NCI-H2107 treated with DMSO at 0.1 percent for 48 hours (cell line): ENCODE results near the gene ZNF835.

Source experiments
- DNase-seq: peaks from one replicate; lab custom pipeline; 2025; ENCODE audit not compliant: unreplicated experiment; lab: John Stamatoyannopoulos, UW

The ZNF835 gene

DNA sequence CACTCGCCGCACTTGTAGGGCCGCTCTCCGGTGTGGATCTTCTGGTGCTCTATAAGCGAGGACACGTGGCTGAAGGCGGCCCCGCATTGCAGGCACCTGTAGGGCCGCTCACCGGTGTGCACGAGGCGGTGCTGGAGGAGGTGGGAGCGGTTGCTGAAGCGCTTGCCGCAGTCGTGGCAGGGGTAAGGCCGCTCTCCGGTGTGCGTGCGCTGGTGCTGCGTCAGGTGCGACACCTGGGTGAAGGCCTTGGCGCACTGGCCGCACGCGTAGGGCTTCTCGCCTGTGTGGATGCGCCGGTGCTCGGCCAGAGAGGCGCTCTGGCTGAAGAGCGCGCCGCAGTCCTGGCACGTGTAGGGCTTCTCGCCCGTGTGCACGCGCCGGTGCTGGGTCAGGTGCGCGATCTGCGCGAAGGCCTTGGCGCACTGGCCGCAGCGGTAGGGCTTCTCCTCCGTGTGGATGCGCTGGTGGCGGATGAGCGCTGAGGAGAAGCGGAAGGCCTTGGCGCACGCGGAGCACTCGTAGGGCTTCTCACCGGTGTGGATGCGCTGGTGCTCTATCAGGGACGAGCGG is 7.5 kb downstream of the ZNF835 start:
- DNase-seq = no peak

DNA sequence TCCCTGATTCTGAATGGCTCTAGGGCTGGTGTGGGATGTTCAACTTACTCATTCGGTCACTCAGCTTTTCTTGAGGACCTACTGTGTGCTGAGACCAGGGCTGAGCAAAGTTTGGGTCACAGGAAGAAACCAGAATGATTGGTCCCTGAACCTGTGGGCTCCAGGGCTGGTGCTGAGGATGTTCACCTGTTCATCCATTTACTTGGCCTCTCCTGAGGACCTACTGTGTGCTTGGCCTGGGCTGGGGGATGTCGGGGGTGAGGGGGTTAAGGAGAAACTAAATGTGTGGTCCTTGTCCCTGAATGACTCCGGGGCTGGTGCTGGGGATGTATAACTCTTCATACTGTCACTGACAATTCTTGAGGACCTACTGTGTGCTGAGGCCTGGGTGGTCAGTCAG is 10.3 kb downstream of the ZNF835 start:
- DNase-seq = no peak

DNA sequence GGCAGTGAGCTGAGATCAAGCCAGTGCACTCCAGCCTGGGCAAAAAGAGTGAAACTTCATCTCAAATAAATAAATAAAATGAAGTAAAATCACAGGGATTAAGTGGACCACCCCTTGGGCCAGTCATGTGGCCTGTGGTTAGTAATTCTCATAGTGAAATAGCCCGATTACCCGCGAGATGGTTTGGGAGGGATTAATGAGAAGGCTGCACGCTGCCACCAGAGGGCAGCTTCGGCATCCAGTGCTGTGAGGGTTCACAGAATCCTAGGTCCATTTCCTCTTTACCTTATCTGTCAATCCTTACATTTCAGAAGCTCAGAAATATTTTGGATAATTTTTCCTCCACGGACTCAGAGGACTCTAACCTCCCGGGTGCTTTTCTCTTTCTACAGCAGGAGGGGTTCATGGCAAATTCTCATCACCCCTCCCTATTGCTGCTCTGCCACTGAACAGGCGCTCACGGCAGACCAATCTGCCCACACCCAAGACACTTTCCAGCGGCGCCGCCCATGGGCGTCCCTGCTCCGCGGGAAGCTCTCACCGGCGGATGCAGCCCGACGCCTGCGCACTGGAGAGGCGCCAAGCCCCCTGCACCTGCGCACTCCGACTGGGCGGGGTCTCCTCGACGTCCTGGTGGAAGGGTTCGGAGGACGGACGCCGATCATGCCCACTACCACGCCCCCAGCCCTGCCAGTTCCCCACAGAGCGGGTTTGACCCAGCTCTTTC is 11.0 kb downstream of the ZNF835 start:
- DNase-seq = no peak

- DNase-seq = no peak
Observed at GRCh38 chr19:56654151-56654550, 17.4 kb downstream of the ZNF835 start.

DNA sequence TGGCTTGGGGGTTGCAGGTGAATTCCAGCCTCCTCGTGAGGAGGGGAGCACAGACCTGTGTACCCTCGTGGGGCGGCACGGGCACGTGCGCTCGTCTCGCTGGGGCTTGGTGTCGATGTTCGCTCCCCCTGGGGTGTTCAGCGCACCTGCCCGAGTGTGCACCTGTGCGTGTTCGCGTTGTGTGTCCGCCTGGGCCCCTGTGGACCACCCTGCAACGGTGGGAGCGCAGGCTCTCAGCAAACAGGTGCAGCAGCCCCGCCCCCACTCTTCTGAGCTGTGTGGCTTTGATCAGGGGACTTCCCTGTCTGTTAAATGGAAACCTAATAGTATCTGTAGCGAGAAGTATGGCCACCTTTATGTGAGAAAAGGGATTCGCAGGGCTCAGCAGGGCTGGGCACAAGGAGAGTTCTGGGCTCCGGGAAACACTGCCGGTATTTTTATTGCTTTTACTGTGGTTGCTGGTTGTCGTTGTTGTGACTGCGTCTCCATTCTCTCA is 28.0 kb downstream of the ZNF835 start:
- no peak for DNase-seq

- no peak for DNase-seq
Observed at GRCh38 chr19:56642711-56643459, 28.7 kb downstream of the ZNF835 start, which contains the start of gene SMIM17. SMIM17 (plus strand) TSS chr19:56643159; CDS start chr19:56645668, 2,509 bp downstream.

GRCh38 chr19:56639217-56639616 is 32.3 kb downstream of the ZNF835 start:
- no peak for DNase-seq

- DNase-seq = no peak
Observed at GRCh38 chr19:56637976-56638555, 33.5 kb downstream of the ZNF835 start.

DNA sequence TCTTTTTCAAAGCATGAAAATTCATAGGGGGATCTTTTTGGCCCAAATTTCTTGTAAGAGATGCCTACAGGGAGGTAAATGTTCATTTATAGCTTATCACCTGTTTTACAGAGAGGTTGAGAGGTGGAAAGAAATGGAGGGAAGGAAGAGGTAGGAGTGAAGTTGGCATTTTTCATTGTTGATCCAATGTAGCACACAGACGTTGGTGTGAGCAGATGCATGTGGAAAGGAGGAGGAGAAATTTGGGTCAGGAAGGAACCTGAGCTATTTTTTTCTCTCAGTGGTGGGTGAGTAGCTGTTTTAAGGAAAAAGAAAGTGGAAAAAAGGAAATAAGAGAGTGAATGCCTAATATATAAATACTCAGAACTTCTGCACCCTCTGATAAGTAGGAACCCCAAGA is 38.5 kb downstream of the ZNF835 start:
- DNase-seq = no peak

- no peak for DNase-seq
Observed at GRCh38 chr19:56625708-56626107, 45.8 kb downstream of the ZNF835 start.

DNA sequence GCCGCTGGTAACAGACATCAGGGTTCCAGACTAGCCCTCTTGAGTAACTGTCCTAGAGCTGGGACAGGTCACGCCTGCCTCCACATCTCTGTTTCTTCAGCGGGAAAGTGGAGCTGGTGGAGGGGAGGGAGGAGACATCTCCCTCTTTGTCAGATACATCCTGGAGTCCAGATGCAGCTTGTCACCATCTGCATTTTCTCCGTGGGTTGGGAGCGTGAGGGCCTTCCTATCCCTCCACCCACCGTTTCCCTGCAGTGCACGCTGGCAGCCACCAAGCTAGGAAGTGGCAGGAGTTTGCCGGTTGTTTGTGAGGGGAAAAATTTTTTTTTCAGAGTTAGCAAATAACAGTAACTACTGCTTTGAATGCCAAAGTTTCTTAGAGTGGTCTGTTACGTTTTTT is 48.6 kb downstream of the ZNF835 start:
- no peak for DNase-seq

DNA sequence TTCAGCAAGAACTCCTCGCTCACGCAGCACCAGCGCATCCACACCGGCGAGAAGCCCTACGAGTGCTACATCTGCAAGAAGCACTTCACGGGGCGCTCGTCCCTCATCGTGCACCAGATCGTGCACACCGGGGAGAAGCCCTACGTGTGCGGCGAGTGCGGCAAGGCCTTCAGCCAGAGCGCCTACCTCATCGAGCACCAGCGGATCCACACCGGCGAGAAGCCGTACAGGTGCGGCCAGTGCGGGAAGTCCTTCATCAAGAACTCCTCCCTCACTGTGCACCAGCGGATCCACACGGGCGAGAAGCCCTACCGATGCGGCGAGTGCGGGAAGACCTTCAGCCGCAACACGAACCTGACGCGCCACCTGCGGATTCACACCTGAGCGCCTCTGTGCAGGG is 49.2 kb downstream of the ZNF835 start:
- DNase-seq = no peak

DNA sequence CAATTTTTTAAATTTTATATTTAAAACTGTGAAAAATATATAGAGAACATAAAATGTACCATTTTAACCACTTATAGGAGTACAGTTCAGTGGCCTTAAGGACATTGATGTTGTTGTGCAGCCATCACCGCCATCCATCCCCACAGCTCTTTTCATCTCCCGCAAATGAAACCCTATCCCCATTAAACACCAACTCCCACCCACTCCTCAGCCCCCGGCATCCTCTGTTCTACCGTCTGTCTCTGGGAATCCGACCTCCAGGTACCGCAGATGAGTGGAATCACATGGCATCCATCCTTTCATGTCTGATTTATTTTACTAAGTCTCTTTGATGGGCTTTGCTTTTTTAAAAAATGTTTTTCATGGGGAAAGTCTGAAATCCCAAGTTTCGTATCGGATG is 52.4 kb downstream of the ZNF835 start:
- DNase-seq = no peak

- DNase-seq = no peak
Observed at GRCh38 chr19:56617531-56617930, 54.0 kb downstream of the ZNF835 start.

- DNase-seq = no peak
Observed at GRCh38 chr19:56613639-56614038, 57.9 kb downstream of the ZNF835 start.

DNA sequence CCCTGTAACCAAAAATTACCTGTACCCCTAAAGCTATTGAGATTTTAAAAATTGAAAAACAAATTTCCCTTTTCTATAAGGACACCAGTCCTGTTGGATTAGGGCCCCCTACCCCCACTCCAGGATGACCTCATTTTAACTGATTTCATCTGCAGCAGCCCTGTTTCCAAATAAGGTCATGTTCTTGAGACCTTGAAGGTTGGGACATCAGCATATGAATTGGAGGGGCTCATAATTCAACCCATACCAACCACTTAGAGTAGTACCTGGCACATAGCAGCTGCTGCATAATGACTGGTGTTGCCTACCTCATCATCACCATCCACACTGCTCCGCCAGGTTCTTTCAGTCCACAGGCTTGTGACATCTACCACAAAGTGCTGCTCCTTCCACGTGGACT is 58.8 kb downstream of the ZNF835 start:
- DNase-seq = no peak
